B cell (primary cell): ENCODE measurements around the gene APOOL. TPM values are rescaled to one million over a fixed set of nuclear protein-coding genes. Genes with fewer than 3 reads are reported as not detected.
A peak's percentile ranks its signal among the peaks of the same experiment; 100 is the strongest.

Experiments used
- ATAC-seq: fragments of 200-7000 bp; cut with Tn5 transposase; one replicate; pipeline ENCODE4 v1.10.0; 2021; ENCODE audit warnings: low read depth, mild to moderate bottlenecking, moderate number of reproducible peaks, moderate library complexity
- CTCF ChIA-PET: fragments of 350-600 bp; sonication (Branson Sonifier 250); formaldehyde crosslinking; loops from one replicate; lab custom pipeline; 2021; ENCODE audit warnings: antibody characterized with exemption, inconsistent platforms; lab: Charles Lee
- POLR2A ChIA-PET: fragments of 350-600 bp; sonication (Branson Sonifier 250); formaldehyde crosslinking; loops from one replicate; lab custom pipeline; 2021; ENCODE audit warnings: antibody characterized with exemption; lab: Charles Lee
- DNase-seq: peaks from one replicate; pipeline ENCODE4 v3.0.0; 2013
- H2AFZ ChIP-seq: 2 replicates; pipeline ENCODE4 v1.6.1; 2012; ENCODE audit warnings: mild to moderate bottlenecking, low read depth, low read length; ENCODE audit not compliant: insufficient read depth, poor library complexity, severe bottlenecking
- H3K27ac ChIP-seq, 2 donors: 1 replicate in 1 of 2; 2 replicates in 1 of 2; pipeline ENCODE4 v1.5.1; 2012 to 2013; ENCODE audit warnings: low read length in 2 of 2, mild to moderate bottlenecking in 2 of 2, moderate library complexity in 1 of 2
- H3K27me3 ChIP-seq, 4 experiments: fragments of 200-600 bp in 1 of 4; sonication (generic) in 1 of 4; replicated peaks in 1 of 4; 1 replicate in 2 of 4; 2 replicates in 2 of 4; pipeline versions ENCODE4 v1.6.1 to v1.7.0; 2013 to 2016; ENCODE audit warnings: low read length in 3 of 4, mild to moderate bottlenecking in 2 of 4, mixed read lengths in 1 of 4, moderate library complexity in 1 of 4; ENCODE audit not compliant: insufficient read depth in 4 of 4, control insufficient read depth in 3 of 4; ENCODE audit errors: control extremely low read depth in 1 of 4
- H3K36me3 ChIP-seq, 2 experiments: replicated peaks in 1 of 2; 1 replicate in 1 of 2; 2 replicates in 1 of 2; pipeline versions ENCODE4 v1.6.1 to v1.7.1; 2013; ENCODE audit warnings: low read length in 1 of 2; ENCODE audit not compliant: insufficient read depth in 2 of 2, control insufficient read depth in 1 of 2; ENCODE audit errors: control extremely low read depth in 1 of 2, extremely low read depth in 1 of 2
- H3K4me1 ChIP-seq, 2 donors: fragments of 200-600 bp in 1 of 2; sonication (generic) in 1 of 2; 1 replicate in 1 of 2; 2 replicates in 1 of 2; pipeline versions ENCODE4 v1.5.1 to v1.6.1; 2013 to 2017; ENCODE audit warnings: low read length in 2 of 2; ENCODE audit not compliant: control insufficient read depth in 2 of 2, insufficient read depth in 2 of 2
- H3K4me2 ChIP-seq: replicated peaks from 2 replicates; pipeline ENCODE3; 2012; ENCODE audit warnings: mild to moderate bottlenecking, low read depth, low read length; ENCODE audit not compliant: poor library complexity, severe bottlenecking
- H3K4me3 ChIP-seq, 5 experiments: fragments of 200-600 bp in 1 of 5; sonication (generic) in 1 of 5; 1 replicate in 3 of 5; 2 replicates in 2 of 5; pipeline versions ENCODE4 v1.5.1 to v1.7.0; 2011 to 2016; ENCODE audit warnings: low read length in 4 of 5, mild to moderate bottlenecking in 4 of 5, low read depth in 2 of 5, control low read depth in 1 of 5, moderate library complexity in 1 of 5; ENCODE audit not compliant: insufficient read depth in 1 of 5; ENCODE audit errors: control extremely low read depth in 1 of 5, extremely low read depth in 1 of 5
- H3K79me2 ChIP-seq: fragments of 200-600 bp; sonication (generic); one replicate; pipeline ENCODE4 v1.6.0; 2016; ENCODE audit warnings: low read length; ENCODE audit not compliant: control insufficient read depth, insufficient read depth
- H3K9ac ChIP-seq: fragments of 200-600 bp; sonication (generic); 2 replicates; pipeline ENCODE4 v1.6.1; 2017; ENCODE audit warnings: mild to moderate bottlenecking, low read length, moderate library complexity
- H3K9me3 ChIP-seq, 3 donors: one replicate each; pipeline versions ENCODE4 v1.6.1 to v1.7.1; 2013; ENCODE audit warnings: low read length in 2 of 3; ENCODE audit not compliant: control insufficient read depth in 2 of 3, insufficient read depth in 1 of 3; ENCODE audit errors: control extremely low read depth in 1 of 3
- H4K20me1 ChIP-seq: 2 replicates; pipeline ENCODE4 v1.6.0; 2012; ENCODE audit warnings: mild to moderate bottlenecking, low read length; ENCODE audit not compliant: insufficient read depth, control insufficient read depth, poor library complexity, severe bottlenecking
- H3K27ac Mint-ChIP-seq: one replicate; pipeline ENCODE4 v1.8.0; 2021; ENCODE audit warnings: mixed read lengths
- H3K27me3 Mint-ChIP-seq: one replicate; pipeline ENCODE4 v1.8.0; 2021; ENCODE audit warnings: mixed read lengths
- H3K4me1 Mint-ChIP-seq: one replicate; pipeline ENCODE4 v1.8.0; 2021; ENCODE audit warnings: mixed read lengths
- H3K4me3 Mint-ChIP-seq: one replicate; pipeline ENCODE4 v1.8.0; 2021; ENCODE audit warnings: mixed read lengths
- H3K9me3 Mint-ChIP-seq: one replicate; pipeline ENCODE4 v1.8.0; 2022; ENCODE audit warnings: mixed read lengths; ENCODE audit not compliant: insufficient read depth
- EZH2 ChIP-seq: IDR thresholded peaks from 2 replicates; pipeline ENCODE4 v1.6.1; 2012; ENCODE audit warnings: borderline replicate concordance, low read depth, mild to moderate bottlenecking, moderate library complexity, low read length; ENCODE audit not compliant: insufficient read depth, poor library complexity, severe bottlenecking
- WGBS: methylation state at CpG from one replicate; pipeline ENCODE4 v1.1.5; 2013; ENCODE audit warnings: missing lambda C conversion rate; ENCODE audit not compliant: insufficient coverage; 5-methylcytosine and 5-hydroxymethylcytosine counted together
- intact Hi-C: fragments of 100-400 bp; cut with micrococcal nuclease; formaldehyde crosslinking; loops from one replicate; pipeline ENCODE4 v1.10.0; 2022
- polyA minus RNA-seq: library from RNA; depleted of rRNA, polyadenylated mRNA; stranded (reverse); fragments of >200 nt; gene quantifications from 2 replicates; pipeline ENCODE4 v1.2.3, GENCODE V29; 2012
- polyA plus RNA-seq: library from polyadenylated mRNA; depleted of rRNA; stranded (reverse); fragments of >200 nt; gene quantifications from 2 replicates; pipeline ENCODE4 v1.2.3, GENCODE V29; 2012
- total RNA-seq, 2 donors: library from RNA; stranded (reverse); fragments of 120-200 nt in 1 of 2; gene quantifications; 1 replicate in 1 of 2; 2 replicates in 1 of 2; pipeline versions ENCODE4 v1.2.3 to v1.2.4, GENCODE V29; 2013 to 2022
- TF ChIP-seq, protein P1 (sequence below): fragments of 200-600 bp; IDR thresholded peaks from one replicate; pipeline ENCODE4 v1.8.0; 2022; ENCODE audit warnings: antibody characterized with exemption, mild to moderate bottlenecking

APOOL gene, protein sequence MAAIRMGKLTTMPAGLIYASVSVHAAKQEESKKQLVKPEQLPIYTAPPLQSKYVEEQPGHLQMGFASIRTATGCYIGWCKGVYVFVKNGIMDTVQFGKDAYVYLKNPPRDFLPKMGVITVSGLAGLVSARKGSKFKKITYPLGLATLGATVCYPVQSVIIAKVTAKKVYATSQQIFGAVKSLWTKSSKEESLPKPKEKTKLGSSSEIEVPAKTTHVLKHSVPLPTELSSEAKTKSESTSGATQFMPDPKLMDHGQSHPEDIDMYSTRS
- total RNA-seq (9.7 and 12.2 TPM in 2 replicates), polyA plus RNA-seq (1.8 and 1.9 TPM in 2 replicates), polyA minus RNA-seq (2.4 and 5.2 TPM in 2 replicates)
- 6.2 TPM for total RNA-seq (2013)

DNA sequence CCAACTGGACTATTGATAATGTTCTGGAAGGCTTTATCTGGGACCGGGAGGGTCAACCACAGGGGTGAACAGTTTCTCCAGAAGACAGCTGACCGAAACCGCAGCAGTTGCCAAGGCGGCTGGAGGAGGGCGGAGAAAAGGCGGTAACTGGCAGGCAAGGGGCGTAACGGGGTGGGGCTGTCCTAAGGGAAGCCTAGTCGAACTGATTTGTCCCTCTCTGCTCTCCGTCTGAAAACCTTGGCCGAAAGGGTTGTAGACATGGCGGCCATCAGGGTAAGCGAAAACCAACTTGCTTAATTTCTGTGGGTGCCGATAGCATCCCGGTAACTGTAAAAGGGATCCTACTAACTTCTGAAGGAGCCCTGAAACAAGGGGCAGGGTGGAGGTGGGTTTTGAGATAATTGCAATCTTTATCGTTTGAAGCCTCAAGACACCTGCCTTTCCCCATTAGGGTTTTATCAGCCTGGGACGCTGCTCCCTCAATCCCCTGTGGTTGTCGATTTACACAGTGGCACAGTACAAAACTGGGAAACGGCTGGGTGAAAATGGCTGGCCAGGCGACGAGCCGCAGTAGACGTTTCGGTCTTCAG lies at the start of gene APOOL:
Gene APOOL (plus strand): TSS at position 223 of the 590 bp plus-strand sequence. CDS start 36 bp downstream, at position 259.
- peak within 1 kb of the TSS; percentile 65 for H3K27ac Mint-ChIP-seq
- H3K4me1 Mint-ChIP-seq, result peaks cover 22% of the 10 kb centered on the region
- peaks cover 14% of the 10 kb centered on the region for H3K79me2 ChIP-seq
- peak; percentile 81 for DNase-seq
- intact Hi-C loops, result no loop called here
- TF ChIP-seq, protein P1, sequence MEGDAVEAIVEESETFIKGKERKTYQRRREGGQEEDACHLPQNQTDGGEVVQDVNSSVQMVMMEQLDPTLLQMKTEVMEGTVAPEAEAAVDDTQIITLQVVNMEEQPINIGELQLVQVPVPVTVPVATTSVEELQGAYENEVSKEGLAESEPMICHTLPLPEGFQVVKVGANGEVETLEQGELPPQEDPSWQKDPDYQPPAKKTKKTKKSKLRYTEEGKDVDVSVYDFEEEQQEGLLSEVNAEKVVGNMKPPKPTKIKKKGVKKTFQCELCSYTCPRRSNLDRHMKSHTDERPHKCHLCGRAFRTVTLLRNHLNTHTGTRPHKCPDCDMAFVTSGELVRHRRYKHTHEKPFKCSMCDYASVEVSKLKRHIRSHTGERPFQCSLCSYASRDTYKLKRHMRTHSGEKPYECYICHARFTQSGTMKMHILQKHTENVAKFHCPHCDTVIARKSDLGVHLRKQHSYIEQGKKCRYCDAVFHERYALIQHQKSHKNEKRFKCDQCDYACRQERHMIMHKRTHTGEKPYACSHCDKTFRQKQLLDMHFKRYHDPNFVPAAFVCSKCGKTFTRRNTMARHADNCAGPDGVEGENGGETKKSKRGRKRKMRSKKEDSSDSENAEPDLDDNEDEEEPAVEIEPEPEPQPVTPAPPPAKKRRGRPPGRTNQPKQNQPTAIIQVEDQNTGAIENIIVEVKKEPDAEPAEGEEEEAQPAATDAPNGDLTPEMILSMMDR, result no peak
- TF ChIP-seq EZH2, result no peak
- H3K4me3 ChIP-seq, result peak within 1 kb of the TSS; percentile 67 to 91 (median 75)
- H3K9me3 Mint-ChIP-seq, result no peaks in the 10 kb centered on the region
- peaks cover 6 to 8% of the 10 kb centered on the region in 2 donors for H3K4me1 ChIP-seq
- no peaks in the 10 kb centered on the region for H3K9me3 ChIP-seq
- H4K20me1 ChIP-seq, result no peaks in the 10 kb centered on the region
- POLR2A ChIA-PET, result no interaction called here
- H3K27ac ChIP-seq, result peak within 1 kb of the TSS; percentile 54 to 67
- H3K4me3 Mint-ChIP-seq, result peak within 1 kb of the TSS; percentile 92
- no peaks in the 10 kb centered on the region for H3K27me3 ChIP-seq
- peak within 1 kb of the TSS; percentile 76 for H2AFZ ChIP-seq
- H3K36me3 ChIP-seq, result no peaks in the 10 kb centered on the region
- H3K27me3 Mint-ChIP-seq, result no peaks in the 10 kb centered on the region
- ATAC-seq, result peak; percentile 99
- H3K4me2 ChIP-seq, result peak within 1 kb of the TSS; percentile 75
- 2% methylated on average over 10 of the region's 24 CpGs for WGBS
- CTCF ChIA-PET, result no interaction called here
- H3K9ac ChIP-seq, result peak within 1 kb of the TSS; percentile 76

DNA sequence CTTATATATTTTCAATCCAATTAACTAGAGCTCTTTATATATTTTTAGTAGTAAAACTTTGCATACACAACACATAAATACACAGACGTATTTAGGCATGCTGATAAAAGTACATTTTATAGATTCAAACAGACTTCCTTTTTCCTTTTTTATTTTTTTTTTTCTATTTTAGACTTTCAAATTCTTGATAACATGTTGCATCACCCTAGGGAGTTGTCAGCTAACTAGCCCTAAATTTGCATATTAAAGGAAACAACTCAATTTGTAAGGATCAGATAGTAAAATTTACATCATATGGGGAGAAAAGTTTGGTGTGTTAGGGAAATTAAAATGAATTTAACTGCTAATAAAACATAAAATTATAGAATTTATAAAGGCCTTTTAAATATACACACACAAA lies 47.4 kb upstream of the APOOL start:
- DNase-seq (no peak), ATAC-seq (no peak)
- Mint-ChIP-seq H3K4me3 (no peak overlapping the region), H3K27me3 (peaks cover 4% of the 10 kb centered on the region), H3K27ac (no peak overlapping the region), H3K4me1 (peaks cover 2% of the 10 kb centered on the region), H3K9me3 (no peaks in the 10 kb centered on the region)
- TF ChIP-seq, protein P1, result no peak
- TF ChIP-seq EZH2, result no peak
- ChIA-PET CTCF (no interaction called here), POLR2A (no interaction called here)
- intact Hi-C loops, result no loop called here
- Histone ChIP-seq H3K4me1 (no peaks in the 10 kb centered on the region), H2AFZ (no peak overlapping the region), H3K4me3 (no peak overlapping the region), H3K27me3 (no peaks in the 10 kb centered on the region), H3K9me3 (no peaks in the 10 kb centered on the region), H3K27ac (no peak overlapping the region), H3K4me2 (no peak overlapping the region), H3K9ac (no peak overlapping the region), H3K36me3 (no peaks in the 10 kb centered on the region), H3K79me2 (no peaks in the 10 kb centered on the region), H4K20me1 (no peaks in the 10 kb centered on the region)
- no CpG with 5 or more reads among the region's 1 CpG for WGBS
